Activated T-helper 1 cell treated with anti-CD3 and anti-CD28 coated beads, Interleukin-12 subunit alpha, Interleukin-12 subunit beta, Interleukin-2, Interleukin-4 antibody, amounts not matched to agents 30 ng/mL and 10 ng/mL and 1 ng/mL, durations not matched to agents 14 hours and 24 hours and 36 hours (primary cell): ENCODE measurements around the gene TRMT2A. TPM values are rescaled to one million over a fixed set of nuclear protein-coding genes. Genes with fewer than 3 reads are reported as not detected.

Experiments used
- DNase-seq: peaks from one replicate; pipeline ENCODE4 v3.0.0; 2021; ENCODE audit warnings: low spot score
- H3K27ac Mint-ChIP-seq: one replicate; pipeline ENCODE4 v1.8.0; 2021; ENCODE audit warnings: mild to moderate bottlenecking, mixed read lengths
- H3K27me3 Mint-ChIP-seq: one replicate; pipeline ENCODE4 v1.8.0; 2022; ENCODE audit warnings: mild to moderate bottlenecking, moderate library complexity, mixed read lengths; ENCODE audit not compliant: insufficient read depth
- H3K36me3 Mint-ChIP-seq: one replicate; pipeline ENCODE4 v1.8.0; 2021; ENCODE audit warnings: low read depth, mixed read lengths
- H3K4me1 Mint-ChIP-seq: one replicate; pipeline ENCODE4 v1.8.0; 2021; ENCODE audit warnings: low read depth, mixed read lengths
- H3K4me3 Mint-ChIP-seq: one replicate; pipeline ENCODE4 v1.8.0; 2021; ENCODE audit warnings: mild to moderate bottlenecking, moderate library complexity, mixed read lengths
- H3K9me3 Mint-ChIP-seq: one replicate; pipeline ENCODE4 v1.8.0; 2021; ENCODE audit warnings: mixed read lengths
- intact Hi-C: fragments of 100-400 bp; cut with micrococcal nuclease; formaldehyde crosslinking; loops from one replicate; pipeline ENCODE4 v1.15.1; 2024
- total RNA-seq: library from RNA; stranded (reverse); gene quantifications from 2 replicates; pipeline ENCODE4 v1.2.3, GENCODE V29; 2022

TRMT2A gene
- total RNA-seq, 1 donor from 2014 or later, result 142 TPM

DNA sequence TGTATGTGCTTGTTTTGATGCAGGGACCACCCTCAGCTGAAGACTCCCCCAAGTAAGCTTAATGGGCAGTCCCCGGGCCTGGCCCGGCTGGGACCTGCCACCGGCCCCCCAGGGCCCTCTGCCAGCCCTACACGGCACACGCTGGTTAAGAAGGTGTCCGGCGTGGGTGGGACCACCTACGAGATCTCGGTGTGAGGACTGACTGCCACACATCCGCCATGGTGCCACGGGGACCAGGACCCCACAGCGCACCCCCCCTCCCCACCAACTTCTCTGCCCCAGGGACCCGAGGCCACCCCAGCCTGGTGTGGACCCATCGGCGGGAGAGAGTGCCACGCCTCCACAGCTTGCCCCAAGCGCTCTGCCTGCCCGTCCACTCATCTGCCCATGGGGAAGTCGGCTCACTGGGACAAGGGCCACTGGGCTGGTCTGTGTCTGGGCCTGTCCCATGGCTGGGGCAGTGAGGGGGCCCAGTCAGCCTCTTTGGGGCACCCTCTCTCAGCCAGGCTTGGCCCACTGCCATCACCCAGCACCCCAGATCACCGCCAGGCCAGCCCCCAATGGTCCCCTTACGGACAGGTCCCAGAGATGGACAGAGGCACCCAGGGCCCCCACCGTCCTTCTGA lies 28.3 kb upstream of the TRMT2A start:
- no peak overlapping the region for H3K27ac Mint-ChIP-seq
- H3K9me3 Mint-ChIP-seq, result no peaks in the 10 kb centered on the region
- H3K4me1 Mint-ChIP-seq, result no peaks in the 10 kb centered on the region
- no peak for DNase-seq
- intact Hi-C loops, result no loop called here
- no peak overlapping the region for H3K4me3 Mint-ChIP-seq
- no peaks in the 10 kb centered on the region for H3K36me3 Mint-ChIP-seq
- no peaks in the 10 kb centered on the region for H3K27me3 Mint-ChIP-seq

DNA sequence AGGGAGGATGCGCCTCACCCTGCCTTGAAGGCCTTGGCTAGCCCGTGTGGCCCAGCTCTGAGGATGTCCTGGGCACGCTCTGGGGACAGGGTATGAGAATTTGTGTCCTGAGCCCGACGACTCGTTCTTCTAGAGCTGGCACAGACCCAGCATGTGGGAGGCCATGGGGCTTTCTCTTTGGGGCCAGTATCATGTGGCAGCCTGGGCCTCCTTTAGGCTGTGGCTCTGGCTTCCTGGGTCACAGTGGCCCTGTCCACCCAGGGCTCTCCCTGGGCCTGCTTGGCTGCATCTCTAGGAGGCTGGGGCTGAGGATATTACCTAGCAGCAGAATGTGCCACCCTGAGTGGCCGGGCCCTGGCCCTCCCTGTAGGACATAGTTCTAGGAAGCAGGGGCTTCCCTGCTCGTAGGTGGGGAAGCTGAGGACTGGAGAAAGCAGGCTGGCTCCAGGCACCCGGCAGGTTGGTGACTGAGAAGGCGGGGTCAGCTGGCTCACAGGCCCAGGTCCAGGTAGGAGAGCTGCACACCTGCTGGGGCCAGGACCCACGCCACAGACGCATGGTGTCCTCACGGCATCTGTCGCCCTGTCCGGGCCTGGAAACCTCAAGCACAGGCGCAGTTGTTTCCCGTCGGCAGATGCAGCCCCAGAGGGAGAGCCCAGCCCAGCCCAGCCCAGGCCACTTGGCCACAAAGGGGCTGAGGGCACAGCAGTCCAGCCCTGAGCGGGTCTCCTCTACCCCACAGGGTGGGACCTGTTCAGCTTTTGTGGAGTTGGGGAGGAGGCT lies 27.0 kb upstream of the TRMT2A start:
- Mint-ChIP-seq H3K4me1 (no peaks in the 10 kb centered on the region), H3K36me3 (no peaks in the 10 kb centered on the region), H3K9me3 (no peaks in the 10 kb centered on the region), H3K27me3 (no peaks in the 10 kb centered on the region), H3K4me3 (no peak overlapping the region), H3K27ac (no peak overlapping the region)
- intact Hi-C loops, result no loop called here
- no peak for DNase-seq

DNA sequence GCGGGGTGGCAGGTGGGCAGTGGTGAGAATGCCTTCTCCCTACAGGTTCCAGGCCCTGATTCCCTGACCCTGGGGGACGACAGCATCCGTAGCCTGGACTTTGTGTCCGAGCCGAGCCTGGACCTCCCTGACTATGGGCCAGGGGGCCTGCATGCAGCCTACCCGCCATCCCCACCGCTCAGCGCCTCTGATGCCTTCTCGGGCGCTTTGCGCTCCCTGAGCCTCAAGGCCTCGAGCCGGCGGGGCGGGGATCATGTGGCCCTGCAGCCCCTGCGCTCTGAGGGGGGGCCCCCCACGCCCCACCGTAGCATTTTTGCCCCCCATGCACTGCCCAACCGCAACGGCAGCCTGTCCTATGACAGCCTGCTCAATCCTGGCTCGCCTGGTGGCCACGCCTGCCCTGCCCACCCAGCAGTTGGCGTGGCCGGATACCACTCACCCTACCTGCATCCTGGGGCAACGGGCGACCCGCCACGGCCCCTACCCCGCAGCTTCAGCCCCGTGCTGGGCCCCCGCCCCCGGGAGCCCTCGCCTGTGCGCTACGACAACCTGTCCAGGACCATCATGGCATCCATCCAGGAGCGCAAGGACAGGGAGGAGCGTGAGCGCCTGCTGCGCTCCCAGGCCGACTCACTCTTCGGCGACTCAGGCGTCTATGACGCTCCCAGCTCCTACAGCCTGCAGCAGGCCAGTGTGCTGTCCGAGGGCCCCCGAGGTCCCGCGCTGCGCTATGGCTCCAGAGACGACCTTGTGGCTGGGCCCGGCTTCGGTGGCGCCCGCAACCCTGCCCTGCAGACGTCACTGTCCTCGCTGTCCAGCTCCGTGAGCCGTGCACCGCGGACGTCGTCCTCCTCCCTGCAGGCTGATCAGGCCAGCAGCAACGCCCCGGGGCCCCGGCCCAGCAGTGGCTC lies 25.9 kb upstream of the TRMT2A start:
- Mint-ChIP-seq H3K36me3 (no peaks in the 10 kb centered on the region), H3K4me3 (no peak overlapping the region), H3K27me3 (no peaks in the 10 kb centered on the region), H3K27ac (no peak overlapping the region), H3K4me1 (no peaks in the 10 kb centered on the region), H3K9me3 (no peaks in the 10 kb centered on the region)
- intact Hi-C loops, result no loop called here
- no peak for DNase-seq

DNA sequence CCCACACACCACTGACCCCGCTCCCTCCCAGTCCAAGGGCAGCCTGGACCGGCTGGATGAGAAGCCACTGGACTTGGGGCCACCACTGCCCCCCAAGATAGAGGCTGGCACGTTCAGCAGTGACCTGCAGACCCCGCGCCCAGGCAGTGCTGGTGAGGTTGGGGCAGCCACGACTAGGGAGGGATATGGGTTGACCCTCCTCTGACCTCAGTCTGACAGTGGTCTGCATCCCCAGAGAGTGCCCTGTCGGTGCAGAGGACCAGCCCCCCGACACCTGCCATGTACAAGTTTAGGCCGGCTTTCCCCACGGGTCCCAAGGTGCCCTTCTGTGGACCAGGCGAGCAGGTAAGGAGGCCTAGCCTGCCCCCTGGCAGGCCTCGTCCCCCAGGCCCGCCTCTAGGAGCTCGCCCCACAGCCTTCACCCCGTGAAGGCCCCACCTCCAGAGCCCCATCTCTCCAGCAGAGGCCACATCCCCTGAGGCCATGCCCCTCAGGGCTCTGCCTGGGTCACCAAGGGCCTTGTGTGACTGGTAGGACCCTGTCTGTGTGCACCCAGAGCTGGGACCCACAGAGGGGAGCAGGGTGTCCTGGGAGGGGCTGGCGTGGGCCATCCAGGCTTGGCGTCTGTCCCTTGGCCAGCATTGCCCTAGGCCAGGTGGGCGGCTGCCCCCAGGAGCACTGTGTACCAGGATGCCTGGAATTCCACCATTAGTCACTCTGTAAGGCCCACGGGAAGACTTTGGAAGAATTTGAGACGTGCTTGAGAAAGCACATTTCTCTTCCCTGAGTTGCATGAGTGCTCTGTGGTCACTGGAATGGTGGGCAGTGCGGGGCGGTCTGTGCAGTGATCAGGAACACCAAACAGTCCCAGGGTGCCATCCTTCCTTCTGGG lies 24.4 kb upstream of the TRMT2A start:
- Mint-ChIP-seq H3K9me3 (no peaks in the 10 kb centered on the region), H3K27ac (no peak overlapping the region)
- intact Hi-C loops, result no loop called here

DNA sequence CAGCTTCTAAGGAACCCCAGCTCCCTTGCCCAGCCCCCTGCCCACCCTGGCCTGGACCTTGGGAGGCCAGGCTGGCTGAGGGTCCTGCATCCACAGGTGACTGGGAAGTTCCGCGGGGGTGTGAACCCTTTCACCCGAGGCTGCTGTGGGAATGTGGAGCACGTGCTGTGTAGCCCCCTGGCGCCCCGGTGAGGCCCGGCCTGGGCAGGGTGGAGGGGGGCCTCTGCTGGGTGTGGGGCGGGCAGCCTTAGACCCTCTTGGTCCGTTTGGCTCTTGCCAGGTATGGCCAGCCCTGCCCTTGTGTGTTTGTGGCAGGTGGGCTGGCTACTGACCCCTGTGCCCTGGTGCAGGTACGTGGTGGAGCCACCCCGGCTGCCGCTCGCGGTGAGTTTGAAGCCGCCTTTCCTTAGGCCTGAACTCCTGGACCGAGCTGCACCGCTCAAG lies 23.5 kb upstream of the TRMT2A start:
- Mint-ChIP-seq H3K4me1 (no peaks in the 10 kb centered on the region), H3K27me3 (no peaks in the 10 kb centered on the region), H3K4me3 (no peak overlapping the region), H3K9me3 (no peaks in the 10 kb centered on the region), H3K36me3 (no peaks in the 10 kb centered on the region), H3K27ac (no peak overlapping the region)
- intact Hi-C loops, result no loop called here
- DNase-seq, result no peak

More for the DNA sequence above, 24.4 kb upstream of the TRMT2A start:
- Mint-ChIP-seq H3K27me3 (no peaks in the 10 kb centered on the region), H3K36me3 (no peaks in the 10 kb centered on the region), H3K4me3 (no peak overlapping the region), H3K4me1 (no peaks in the 10 kb centered on the region)
- DNase-seq, result no peak

DNA sequence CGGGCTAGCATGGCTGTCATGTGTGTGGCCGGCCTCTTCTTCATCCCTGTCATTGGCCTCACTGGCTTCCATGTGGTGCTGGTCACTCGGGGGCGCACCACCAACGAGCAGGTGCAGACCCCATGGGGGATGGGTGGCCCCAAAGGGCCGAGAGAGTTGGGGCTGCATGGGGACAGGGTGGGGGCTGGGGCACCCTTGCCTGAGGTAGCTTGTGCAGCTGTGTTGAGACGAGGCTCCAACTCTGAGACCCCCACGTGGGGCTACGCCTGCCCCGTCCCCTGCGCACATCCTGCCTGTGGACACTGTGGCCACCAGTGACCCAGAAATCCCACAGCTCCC lies 23.1 kb upstream of the TRMT2A start:
- Mint-ChIP-seq H3K9me3 (no peaks in the 10 kb centered on the region), H3K4me1 (no peaks in the 10 kb centered on the region), H3K27ac (no peak overlapping the region), H3K27me3 (no peaks in the 10 kb centered on the region), H3K4me3 (no peak overlapping the region), H3K36me3 (no peaks in the 10 kb centered on the region)
- DNase-seq, result no peak
- intact Hi-C loops, result no loop called here

DNA sequence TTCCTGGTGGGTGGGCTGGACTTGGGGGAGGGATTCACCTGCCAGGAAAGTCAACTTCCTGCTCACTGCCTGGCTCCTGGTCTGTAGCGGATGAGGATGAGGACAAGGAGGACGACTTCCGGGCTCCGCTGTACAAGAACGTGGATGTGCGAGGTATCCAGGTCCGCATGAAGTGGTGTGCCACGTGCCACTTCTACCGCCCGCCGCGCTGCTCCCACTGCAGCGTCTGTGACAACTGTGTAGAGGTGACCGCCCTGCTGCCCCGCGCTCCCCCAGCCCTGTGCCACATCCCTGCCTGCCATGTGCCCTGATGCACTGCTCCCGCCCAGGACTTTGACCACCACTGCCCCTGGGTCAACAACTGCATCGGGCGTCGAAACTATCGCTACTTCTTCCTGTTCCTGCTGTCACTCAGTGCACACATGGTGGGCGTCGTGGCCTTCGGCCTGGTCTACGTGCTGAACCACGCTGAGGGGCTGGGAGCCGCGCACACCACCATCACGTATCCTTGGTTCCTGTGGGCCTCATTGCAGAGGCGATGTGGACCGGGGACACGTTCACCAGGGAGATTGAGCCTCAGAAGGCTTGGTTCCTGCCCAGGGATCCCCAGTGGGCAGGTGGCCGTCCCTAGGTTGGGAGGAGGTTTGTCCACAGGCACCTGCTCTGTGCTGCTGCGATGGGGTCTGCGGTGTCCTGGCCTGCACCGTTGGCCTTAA lies 22.5 kb upstream of the TRMT2A start:
- no peak for DNase-seq
- no peak overlapping the region for H3K27ac Mint-ChIP-seq
- intact Hi-C loops, result no loop called here
- H3K9me3 Mint-ChIP-seq, result no peaks in the 10 kb centered on the region
- no peaks in the 10 kb centered on the region for H3K4me1 Mint-ChIP-seq
- no peaks in the 10 kb centered on the region for H3K27me3 Mint-ChIP-seq
- H3K36me3 Mint-ChIP-seq, result no peaks in the 10 kb centered on the region
- H3K4me3 Mint-ChIP-seq, result no peak overlapping the region

DNA sequence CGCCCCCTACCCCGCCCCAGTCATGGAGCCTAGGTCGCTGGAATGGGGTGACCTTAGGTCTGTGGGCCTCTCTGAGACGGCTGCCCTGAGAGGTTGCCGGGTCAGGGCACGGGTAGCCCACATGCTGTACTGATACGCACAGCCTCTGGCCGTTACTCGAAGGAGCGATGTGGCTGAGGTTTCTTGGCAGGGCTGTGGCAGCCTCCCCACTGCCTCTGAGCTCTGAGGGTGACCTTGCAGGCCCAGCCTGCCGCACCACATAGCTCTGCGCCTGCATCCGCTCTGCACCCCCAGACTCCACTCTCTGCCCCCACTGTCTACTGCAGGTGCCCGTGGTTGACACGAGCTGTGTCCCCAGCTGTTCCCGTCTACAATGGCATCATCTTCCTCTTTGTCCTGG lies 21.8 kb upstream of the TRMT2A start:
- no peak for DNase-seq
- no peaks in the 10 kb centered on the region for H3K4me1 Mint-ChIP-seq
- no peak overlapping the region for H3K4me3 Mint-ChIP-seq
- intact Hi-C loops, result no loop called here
- no peaks in the 10 kb centered on the region for H3K36me3 Mint-ChIP-seq
- H3K27me3 Mint-ChIP-seq, result no peaks in the 10 kb centered on the region
- no peaks in the 10 kb centered on the region for H3K9me3 Mint-ChIP-seq
- no peak overlapping the region for H3K27ac Mint-ChIP-seq

DNA sequence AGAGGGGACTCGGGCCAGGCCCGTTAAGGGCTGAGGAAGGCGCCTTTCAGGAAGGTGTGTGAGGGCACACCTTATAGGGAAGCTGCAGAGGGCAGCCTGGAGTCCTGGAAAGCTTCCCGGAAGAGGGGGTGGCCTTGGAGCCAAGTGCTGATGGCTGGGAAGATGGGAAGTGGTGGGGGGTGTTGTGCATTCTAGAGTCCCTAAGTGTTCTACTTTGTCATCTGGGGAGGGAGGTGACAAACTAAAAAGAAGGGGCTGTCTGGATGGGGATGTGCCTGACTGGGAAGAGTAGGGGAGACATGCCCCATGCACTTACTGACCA lies 21.4 kb upstream of the TRMT2A start:
- H3K36me3 Mint-ChIP-seq, result no peaks in the 10 kb centered on the region
- no peak overlapping the region for H3K27ac Mint-ChIP-seq
- H3K9me3 Mint-ChIP-seq, result no peaks in the 10 kb centered on the region
- H3K4me3 Mint-ChIP-seq, result no peak overlapping the region
- H3K27me3 Mint-ChIP-seq, result no peaks in the 10 kb centered on the region
- no peak for DNase-seq
- H3K4me1 Mint-ChIP-seq, result peaks cover 2% of the 10 kb centered on the region
- intact Hi-C loops, result no loop called here

DNA sequence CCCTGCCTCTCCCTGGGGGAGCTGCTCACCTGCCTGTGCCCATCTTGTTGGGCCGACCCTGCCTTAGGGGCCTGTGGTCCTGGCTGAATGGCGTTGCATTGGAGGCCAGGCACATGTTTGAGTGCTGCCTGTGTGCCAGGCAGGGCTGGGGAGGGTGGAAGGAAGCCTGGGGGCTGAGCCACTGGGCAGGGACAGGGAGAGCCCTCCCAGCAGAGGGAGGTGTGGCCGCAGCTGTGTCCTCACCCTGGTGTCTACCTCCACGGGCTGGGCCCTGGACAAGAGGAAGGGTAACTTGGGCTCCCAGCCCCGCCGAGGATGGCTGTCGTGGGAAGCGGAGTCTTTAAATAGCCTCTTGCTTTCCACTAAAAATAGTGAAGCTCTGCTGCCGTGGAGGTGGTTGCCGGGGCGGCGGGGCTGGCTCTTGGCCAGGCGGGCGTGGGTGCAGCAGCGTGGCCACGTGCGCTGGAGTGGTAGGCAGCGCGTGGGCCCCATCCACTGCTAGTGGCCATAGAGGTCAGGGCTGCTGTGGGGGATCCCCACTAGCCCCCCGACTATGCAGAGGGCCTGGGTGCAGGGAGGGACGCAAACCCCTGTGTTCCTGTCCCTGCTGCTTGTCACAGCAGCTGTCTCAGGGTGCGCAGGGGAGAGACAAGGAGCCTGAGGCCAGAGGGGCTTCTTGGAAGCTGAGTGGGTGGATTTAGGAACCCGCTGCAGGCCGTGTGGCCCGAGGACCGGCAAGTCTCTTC lies 20.8 kb upstream of the TRMT2A start:
- DNase-seq, result no peak
- intact Hi-C loops, result no loop called here
- H3K4me1 Mint-ChIP-seq, result peaks cover 7% of the 10 kb centered on the region
- H3K27me3 Mint-ChIP-seq, result no peaks in the 10 kb centered on the region
- no peaks in the 10 kb centered on the region for H3K9me3 Mint-ChIP-seq
- H3K27ac Mint-ChIP-seq, result peak overlapping the region; percentile 44
- no peak overlapping the region for H3K4me3 Mint-ChIP-seq
- no peaks in the 10 kb centered on the region for H3K36me3 Mint-ChIP-seq

DNA sequence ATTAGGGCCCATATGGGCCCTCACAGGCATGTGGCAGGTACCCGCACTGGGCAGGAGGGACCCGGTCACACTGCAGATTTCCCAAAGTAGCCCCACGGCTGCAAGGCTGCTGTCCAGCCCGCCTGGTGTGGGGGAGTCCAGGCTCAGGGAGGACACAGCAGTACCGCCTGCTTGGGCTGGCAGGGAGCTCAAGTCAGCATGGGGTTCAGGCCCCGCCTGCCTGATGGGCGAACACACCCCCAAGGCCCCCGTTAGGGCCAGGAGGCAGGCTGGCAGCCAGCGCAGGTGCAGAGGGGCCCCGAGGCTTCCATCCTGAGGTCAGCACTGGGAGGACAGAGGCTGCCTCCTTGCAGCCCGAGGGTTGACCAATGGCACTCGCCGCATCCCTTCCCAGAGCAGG lies 20.1 kb upstream of the TRMT2A start:
- H3K27ac Mint-ChIP-seq, result no peak overlapping the region
- peaks cover 10% of the 10 kb centered on the region for H3K4me1 Mint-ChIP-seq
- no peaks in the 10 kb centered on the region for H3K9me3 Mint-ChIP-seq
- no peak overlapping the region for H3K4me3 Mint-ChIP-seq
- intact Hi-C loops, result no loop called here
- no peak for DNase-seq
- H3K27me3 Mint-ChIP-seq, result no peaks in the 10 kb centered on the region
- no peaks in the 10 kb centered on the region for H3K36me3 Mint-ChIP-seq

DNA sequence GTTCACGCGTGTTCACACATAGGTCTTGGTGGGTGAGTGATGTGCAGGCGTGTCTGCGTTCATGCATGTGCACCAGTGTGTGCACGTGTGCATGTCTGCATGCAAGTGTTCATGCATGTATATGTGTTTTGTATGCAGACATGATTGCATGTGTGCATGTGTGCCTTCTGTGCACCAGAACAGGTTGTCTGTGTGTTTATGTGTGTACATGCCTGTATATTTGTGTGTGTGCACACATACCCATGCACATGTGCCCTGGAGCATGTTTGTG lies 19.5 kb upstream of the TRMT2A start:
- Mint-ChIP-seq H3K4me1 (peaks cover 10% of the 10 kb centered on the region), H3K27ac (no peak overlapping the region), H3K9me3 (no peaks in the 10 kb centered on the region), H3K4me3 (no peak overlapping the region), H3K27me3 (no peaks in the 10 kb centered on the region), H3K36me3 (no peaks in the 10 kb centered on the region)
- intact Hi-C loops, result no loop called here
- DNase-seq, result no peak
